SU-DHL-6 (cell line): Measurements from ENCODE around the gene TTF1.

Source experiments
- CTCF ChIP-seq: fragments of 200-600 bp; sonication (generic); IDR thresholded peaks from one replicate; pipeline ENCODE4 v1.5.1; 2017; ENCODE audit warnings: antibody characterized with exemption, mild to moderate bottlenecking, low read length, moderate library complexity; ENCODE audit not compliant: insufficient read depth, poor library complexity, severe bottlenecking
- EZH2phosphoT487 ChIP-seq: fragments of 200-600 bp; sonication (generic), shearing (Covaris generic); conservative IDR thresholded peaks from 2 replicates; pipeline ENCODE4 v1.6.1; 2018; ENCODE audit warnings: mild to moderate bottlenecking, antibody characterized with exemption, low read length, moderate library complexity, mixed read lengths

GRCh38 chr9:132439153-132439552, 32.5 kb upstream of the TTF1 start:
- TF ChIP-seq CTCF = no peak
- no peak for TF ChIP-seq EZH2phosphoT487
